GM18508 (cell line): ENCODE measurements around the gene OBP2A.
"Not testable (repeated sequence)": the region's sequence is repeated elsewhere in the genome, so short reads cannot be mapped to it uniquely, and the experiment has no call there.

Source experiments
- ATAC-seq: cut with Tn5 transposase; IDR thresholded peaks from one replicate; pipeline ENCODE4 v1.9.1; 2021; ENCODE audit warnings: moderate number of reproducible peaks; ENCODE audit not compliant: insufficient read depth, unreplicated experiment

OBP2A gene

GRCh38 chr9:135549478-135550343 is 3.8 kb downstream of the OBP2A start:
- not testable (repeated sequence) for ATAC-seq

GRCh38 chr9:135550344-135550918 is 4.5 kb downstream of the OBP2A start:
- no peak for ATAC-seq

- ATAC-seq: no peak
These were observed 5.1 kb downstream of the OBP2A start for GRCh38 chr9:135551031-135551430.

GRCh38 chr9:135551456-135551855 is 5.5 kb downstream of the OBP2A start:
- ATAC-seq: no peak

- ATAC-seq: no peak
These were observed 6.2 kb downstream of the OBP2A start for GRCh38 chr9:135552021-135552697.

- no peak for ATAC-seq
These were observed 6.8 kb downstream of the OBP2A start for GRCh38 chr9:135552698-135553171.

GRCh38 chr9:135554718-135555117 is 8.8 kb downstream of the OBP2A start:
- ATAC-seq: no peak

- no peak for ATAC-seq
These were observed 9.3 kb downstream of the OBP2A start for GRCh38 chr9:135555203-135555602.

GRCh38 chr9:135555910-135556309 is 10.0 kb downstream of the OBP2A start:
- no peak for ATAC-seq

- no peak for ATAC-seq
These were observed 13.7 kb downstream of the OBP2A start for GRCh38 chr9:135559606-135560005.

GRCh38 chr9:135561391-135562234 is 15.7 kb downstream of the OBP2A start, which contains the start of gene PAEP:
Gene PAEP (plus strand): TSS chr9:135561756.
- ATAC-seq: no peak

GRCh38 chr9:135562235-135562745 is 16.4 kb downstream of the OBP2A start:
- ATAC-seq: no peak

GRCh38 chr9:135563039-135563476 is 17.1 kb downstream of the OBP2A start:
- ATAC-seq: no peak

- ATAC-seq: no peak
These were observed 17.9 kb downstream of the OBP2A start for GRCh38 chr9:135563858-135564257.

- no peak for ATAC-seq
These were observed 19.3 kb downstream of the OBP2A start for GRCh38 chr9:135565141-135565628.

GRCh38 chr9:135565636-135566035 is 19.7 kb downstream of the OBP2A start:
- ATAC-seq: no peak

GRCh38 chr9:135566552-135566951 is 20.6 kb downstream of the OBP2A start:
- no peak for ATAC-seq

GRCh38 chr9:135567311-135567710 is 21.4 kb downstream of the OBP2A start:
- no peak for ATAC-seq

- ATAC-seq: no peak
These were observed 22.1 kb downstream of the OBP2A start for GRCh38 chr9:135568026-135568425.

GRCh38 chr9:135570456-135570855 is 24.5 kb downstream of the OBP2A start:
- ATAC-seq: no peak
